Chondrocyte (in vitro differentiated cells): ENCODE results near the gene SLC22A4. TPM values are rescaled to one million over a fixed set of nuclear protein-coding genes. Genes with fewer than 3 reads are reported as not detected.

Source experiments
- DNase-seq: peaks from one replicate; pipeline ENCODE4 v3.0.0; 2021; ENCODE audit warnings: mixed read lengths, low spot score
- H3K27ac Mint-ChIP-seq: one replicate; pipeline ENCODE4 v1.8.0; 2021; ENCODE audit warnings: mild to moderate bottlenecking, moderate library complexity, mixed read lengths; ENCODE audit not compliant: unreplicated experiment
- H3K27me3 Mint-ChIP-seq: 2 replicates; pipeline ENCODE4 v1.8.0; 2021; ENCODE audit warnings: low read depth, mixed read lengths
- H3K36me3 Mint-ChIP-seq: 2 replicates; pipeline ENCODE4 v1.8.0; 2021; ENCODE audit warnings: low read depth, mixed read lengths
- H3K4me1 Mint-ChIP-seq: 2 replicates; pipeline ENCODE4 v1.8.0; 2021; ENCODE audit warnings: low read depth, mild to moderate bottlenecking, mixed read lengths
- H3K4me3 Mint-ChIP-seq: one replicate; pipeline ENCODE4 v1.8.0; 2021; ENCODE audit warnings: mild to moderate bottlenecking, moderate library complexity, mixed read lengths; ENCODE audit not compliant: unreplicated experiment
- H3K9me3 Mint-ChIP-seq: 2 replicates; pipeline ENCODE4 v1.8.0; 2021; ENCODE audit warnings: low read depth, mixed read lengths
- CTCF ChIP-seq: fragments of 200-600 bp; sonication (generic); IDR thresholded peaks from 2 replicates; pipeline ENCODE4 v1.5.0; 2021; ENCODE audit warnings: antibody characterized with exemption, mild to moderate bottlenecking, moderate library complexity
- total RNA-seq: library from RNA; stranded (reverse); gene quantifications from 3 replicates; pipeline ENCODE4 v1.2.1, GENCODE V29; 2021

SLC22A4 gene
- total RNA-seq, 1 donor from 2014 or later: 4.2 TPM

- peaks cover 26% of the 10 kb centered on the region for H3K36me3 Mint-ChIP-seq
- H3K27ac Mint-ChIP-seq: peak overlapping the region; percentile 95
- peaks cover 64% of the 10 kb centered on the region for H3K4me1 Mint-ChIP-seq
- DNase-seq: no peak
- no peaks in the 10 kb centered on the region for H3K9me3 Mint-ChIP-seq
- H3K4me3 Mint-ChIP-seq: no peak overlapping the region
- no peaks in the 10 kb centered on the region for H3K27me3 Mint-ChIP-seq
- TF ChIP-seq CTCF: no peak
Observed at GRCh38 chr5:132264546-132265335, 29.5 kb upstream of the SLC22A4 start.

GRCh38 chr5:132265336-132266030 lies 28.7 kb upstream of the SLC22A4 start:
- H3K27me3 Mint-ChIP-seq: no peaks in the 10 kb centered on the region
- no peak for DNase-seq
- peak overlapping the region; percentile 95 for H3K27ac Mint-ChIP-seq
- TF ChIP-seq CTCF: peak; percentile 53
- peaks cover 25% of the 10 kb centered on the region for H3K36me3 Mint-ChIP-seq
- no peaks in the 10 kb centered on the region for H3K9me3 Mint-ChIP-seq
- H3K4me1 Mint-ChIP-seq: peaks cover 57% of the 10 kb centered on the region
- H3K4me3 Mint-ChIP-seq: no peak overlapping the region

- Mint-ChIP-seq H3K9me3 (no peaks in the 10 kb centered on the region), H3K4me3 (no peak overlapping the region), H3K27me3 (no peaks in the 10 kb centered on the region), H3K36me3 (peaks cover 27% of the 10 kb centered on the region), H3K27ac (peak overlapping the region; percentile 95), H3K4me1 (peaks cover 50% of the 10 kb centered on the region)
- no peak for TF ChIP-seq CTCF
- DNase-seq: no peak
Observed at GRCh38 chr5:132266031-132266835, 28.0 kb upstream of the SLC22A4 start.

GRCh38 chr5:132266836-132267160 lies 27.4 kb upstream of the SLC22A4 start:
- peaks cover 26% of the 10 kb centered on the region for H3K36me3 Mint-ChIP-seq
- peaks cover 46% of the 10 kb centered on the region for H3K4me1 Mint-ChIP-seq
- no peak overlapping the region for H3K4me3 Mint-ChIP-seq
- H3K27ac Mint-ChIP-seq: no peak overlapping the region
- no peak for TF ChIP-seq CTCF
- H3K27me3 Mint-ChIP-seq: no peaks in the 10 kb centered on the region
- no peaks in the 10 kb centered on the region for H3K9me3 Mint-ChIP-seq
- no peak for DNase-seq

GRCh38 chr5:132267166-132267739 lies 26.9 kb upstream of the SLC22A4 start:
- Mint-ChIP-seq H3K27ac (peak overlapping the region; percentile 78), H3K27me3 (no peaks in the 10 kb centered on the region), H3K4me3 (no peak overlapping the region), H3K9me3 (no peaks in the 10 kb centered on the region), H3K36me3 (peaks cover 24% of the 10 kb centered on the region), H3K4me1 (peaks cover 41% of the 10 kb centered on the region)
- DNase-seq: no peak
- no peak for TF ChIP-seq CTCF
